HepG2 (cell line): ENCODE data around the gene SLC4A11. TPM values are rescaled to one million over a fixed set of nuclear protein-coding genes. Genes with fewer than 3 reads are reported as not detected.

Experiments
- AGO2 ChIP-seq: fragments of 200-400 bp; formaldehyde crosslinking; optimal IDR thresholded peaks from 2 replicates; pipeline ENCODE3; 2017; ENCODE audit warnings: mild to moderate bottlenecking, low read depth, low read length, moderate library complexity
- FOXA1 ChIP-seq, 2 experiments: fragments of 450-650 bp in 1 of 2; sonication (generic) in 1 of 2; formaldehyde crosslinking in 1 of 2; IDR thresholded peaks; 2 replicates each; pipeline versions ENCODE4 v1.4.0 to v1.6.1; 2016 to 2020; ENCODE audit warnings: missing genetic modification reagents in 1 of 2
- PRDM4 ChIP-seq: sonication (generic); formaldehyde crosslinking; IDR thresholded peaks from 2 replicates; pipeline ENCODE4 v1.9.0; 2021; ENCODE audit warnings: missing genetic modification reagents, borderline replicate concordance
- RXRA ChIP-seq: sonication (generic); formaldehyde crosslinking; IDR thresholded peaks from 2 replicates; pipeline ENCODE4 v1.5.1; 2020; ENCODE audit warnings: missing genetic modification reagents
- SMARCE1 ChIP-seq: fragments of 450-650 bp; IDR thresholded peaks from 2 replicates; pipeline ENCODE4 v1.6.1; 2017; ENCODE audit warnings: borderline replicate concordance
- ZNF24 ChIP-seq: fragments of 450-650 bp; IDR thresholded peaks from 2 replicates; pipeline ENCODE4 v1.6.1; 2017; ENCODE audit warnings: antibody characterized with exemption, mild to moderate bottlenecking
- ZNF607 ChIP-seq: sonication (generic); formaldehyde crosslinking; IDR thresholded peaks from 2 replicates; pipeline ENCODE4 v1.5.1; 2020; ENCODE audit warnings: missing genetic modification reagents, mild to moderate bottlenecking, borderline replicate concordance
- ZNF687 ChIP-seq: sonication (generic); formaldehyde crosslinking; IDR thresholded peaks from 2 replicates; pipeline ENCODE4 v1.5.1; 2020; ENCODE audit warnings: mild to moderate bottlenecking, missing genetic modification reagents, moderate library complexity
- ZNF720 ChIP-seq: sonication (generic); formaldehyde crosslinking; IDR thresholded peaks from 2 replicates; pipeline ENCODE4 v1.4.0; 2020; ENCODE audit warnings: missing genetic modification reagents
- ZNF800 ChIP-seq: sonication (generic); formaldehyde crosslinking; IDR thresholded peaks from 2 replicates; pipeline ENCODE4 v1.4.0; 2020; ENCODE audit warnings: missing genetic modification reagents
- ZSCAN25 ChIP-seq: sonication (generic); formaldehyde crosslinking; IDR thresholded peaks from 2 replicates; pipeline ENCODE4 v1.8.0; 2022; ENCODE audit warnings: mild to moderate bottlenecking, missing genetic modification reagents
- polyA plus RNA-seq, 8 experiments: library from polyadenylated mRNA; depleted of rRNA in 3 of 8; stranded (reverse) in 7 of 8; unstranded in 1 of 8; fragments of >200 nt; fragmentation: Illumina TruSeq in 4 of 8; extraction: Trizol in 4 of 8; gene quantifications; 2 replicates each; pipeline versions ENCODE4 v1.2.1 to v1.2.3, GENCODE V29; 2011 to 2016; ENCODE audit warnings: low read depth in 4 of 8, missing spikeins in 1 of 8, mixed read lengths in 1 of 8; ENCODE audit not compliant: insufficient read depth in 1 of 8
- total RNA-seq, 5 experiments: library from RNA; depleted of rRNA; stranded (reverse); fragments of >200 nt; fragmentation: Illumina TruSeq; extraction: Trizol; gene quantifications; 2 replicates each; pipeline ENCODE4 v1.2.3, GENCODE V29; 2016; ENCODE audit warnings: low read depth in 1 of 5

The SLC4A11 gene
- total and polyA plus RNA-seq, 2 of the 13 experiments (the other 11 are each of a cell fraction or from before 2014, with no cell fraction given): 3.9 to 27.0 TPM

GRCh38 chr20:3251806-3252205, 12.8 kb upstream of the SLC4A11 start (continued):
- TF ChIP-seq ZNF687 (CRISPR knock-in tag): peak; percentile 31; the same call in 1 of the 2 replicates
- TF ChIP-seq AGO2: peak; percentile 56
- TF ChIP-seq ZNF800 (CRISPR knock-in tag): no peak
- no peak for TF ChIP-seq ZSCAN25
- TF ChIP-seq SMARCE1: no peak
- no peak for TF ChIP-seq FOXA1 (IDR thresholded peaks at IDR 0.05)
- TF ChIP-seq FOXA1 (CRISPR knock-in tag; IDR thresholded peaks at IDR 0.05): no peak
- no peak for TF ChIP-seq PRDM4 (CRISPR knock-in tag)
- 0 out of 2 replicates have a peak, but pooled peaks have one; percentile 25 for TF ChIP-seq RXRA
- no peak for TF ChIP-seq ZNF607 (CRISPR knock-in tag)
- TF ChIP-seq ZNF720 (CRISPR knock-in tag): no peak
- no peak for TF ChIP-seq ZNF24
